A549 (cell line): Measurements from ENCODE around the gene CLCN3. TPM values are rescaled to one million over a fixed set of nuclear protein-coding genes. Genes with fewer than 3 reads are reported as not detected.

Source experiments
- ATOH8 ChIP-seq: fragments of 250-450 bp; sonication (Bioruptor Pico); IDR thresholded peaks from 2 replicates; pipeline ENCODE4 v1.5.0; 2020; ENCODE audit warnings: low read depth, mild to moderate bottlenecking, moderate library complexity
- CBX2 ChIP-seq: fragments of 200-600 bp; sonication (generic); IDR thresholded peaks from 2 replicates; pipeline ENCODE4 v1.6.1; 2016; ENCODE audit warnings: low read depth, mild to moderate bottlenecking, borderline replicate concordance
- E2F6 ChIP-seq: IDR thresholded peaks from 2 replicates; pipeline ENCODE4 v1.6.1; 2012; ENCODE audit warnings: low read depth, borderline replicate concordance
- EP300 ChIP-seq, 2 experiments: fragments of >200 bp; sonication (Bioruptor Twin); formaldehyde crosslinking; IDR thresholded peaks; 2 replicates in 1 of 2; 3 replicates in 1 of 2; pipeline ENCODE4 v1.6.1; 2016 to 2017
- FOXS1 ChIP-seq: fragments of 250-450 bp; sonication (Bioruptor Pico); IDR thresholded peaks from 2 replicates; pipeline ENCODE4 v1.5.0; 2020; ENCODE audit warnings: mild to moderate bottlenecking, moderate library complexity
- HDAC2 ChIP-seq: fragments of 200-600 bp; sonication (generic); IDR thresholded peaks from 2 replicates; pipeline ENCODE4 v1.6.1; 2016
- HES2 ChIP-seq: fragments of >200 bp; sonication (Bioruptor Twin); formaldehyde crosslinking; IDR thresholded peaks from 2 replicates; pipeline ENCODE4 v1.6.1; 2016
- HOXA7 ChIP-seq: fragments of 250-450 bp; sonication (Bioruptor Pico); IDR thresholded peaks from 2 replicates; pipeline ENCODE4 v1.5.0; 2020; ENCODE audit warnings: mild to moderate bottlenecking, moderate library complexity
- HOXB13 ChIP-seq: fragments of 250-450 bp; sonication (Bioruptor Pico); IDR thresholded peaks from 2 replicates; pipeline ENCODE4 v1.5.0; 2020; ENCODE audit warnings: low read depth, mild to moderate bottlenecking, moderate library complexity
- HOXB5 ChIP-seq: fragments of 250-450 bp; sonication (Bioruptor Pico); IDR thresholded peaks from 2 replicates; pipeline ENCODE4 v1.5.0; 2020; ENCODE audit warnings: mild to moderate bottlenecking, moderate library complexity
- JUNB ChIP-seq: fragments of >200 bp; sonication (Bioruptor Twin); formaldehyde crosslinking; IDR thresholded peaks from 2 replicates; pipeline ENCODE4 v1.6.1; 2016
- KDM1A ChIP-seq: fragments of 200-600 bp; sonication (generic); IDR thresholded peaks from 2 replicates; pipeline ENCODE4 v1.6.1; 2016; ENCODE audit warnings: low read depth, mild to moderate bottlenecking
- MAZ ChIP-seq: fragments of 150-350 bp; IDR thresholded peaks from 2 replicates; pipeline ENCODE4 v1.6.1; 2014; ENCODE audit warnings: antibody characterized with exemption, low read depth, low read length, borderline replicate concordance
- MYC ChIP-seq: IDR thresholded peaks from 2 replicates; pipeline ENCODE4 v1.6.1; 2012; ENCODE audit warnings: mild to moderate bottlenecking, inconsistent platforms, low read length, improper control_type of control experiment, borderline replicate concordance
- NFE2L2 ChIP-seq: fragments of 150-350 bp; conservative IDR thresholded peaks from 2 replicates; pipeline ENCODE4 v1.6.1; 2014; ENCODE audit warnings: low read length
- PBX3 ChIP-seq: IDR thresholded peaks from 2 replicates; pipeline ENCODE4 v1.6.1; 2012
- PHF8 ChIP-seq: fragments of 200-600 bp; sonication (generic); IDR thresholded peaks from 2 replicates; pipeline ENCODE4 v1.6.1; 2016; ENCODE audit warnings: low read depth, mild to moderate bottlenecking, antibody characterized with exemption, moderate library complexity, borderline replicate concordance
- POLR2A ChIP-seq: IDR thresholded peaks from 2 replicates; pipeline ENCODE4 v1.6.1; 2012; ENCODE audit warnings: mild to moderate bottlenecking, low read length
- POLR2AphosphoS2 ChIP-seq: conservative IDR thresholded peaks from 2 replicates; pipeline ENCODE4 v1.6.1; 2012; ENCODE audit warnings: low read length, improper control_type of control experiment, inconsistent platforms
- RAD21 ChIP-seq, 2 experiments: fragments of >200 bp in 1 of 2; sonication (Bioruptor Twin) in 1 of 2; formaldehyde crosslinking in 1 of 2; IDR thresholded peaks in 1 of 2; conservative IDR thresholded peaks in 1 of 2; 2 replicates in 1 of 2; 3 replicates in 1 of 2; pipeline ENCODE4 v1.6.1; 2012 to 2018; ENCODE audit warnings: inconsistent platforms in 1 of 2
- RARB ChIP-seq: fragments of 250-450 bp; sonication (Bioruptor Pico); IDR thresholded peaks from 2 replicates; pipeline ENCODE4 v1.8.0; 2021; ENCODE audit warnings: mild to moderate bottlenecking, moderate library complexity
- RCOR1 ChIP-seq: fragments of 150-350 bp; IDR thresholded peaks from 2 replicates; pipeline ENCODE4 v1.6.1; 2014; ENCODE audit warnings: antibody characterized with exemption, low read length, low read depth
- REST ChIP-seq: fragments of 200-600 bp; sonication (generic); IDR thresholded peaks from 2 replicates; pipeline ENCODE4 v1.6.1; 2016; ENCODE audit warnings: antibody characterized with exemption, mild to moderate bottlenecking, moderate library complexity
- RFX5 ChIP-seq: fragments of 450-650 bp; IDR thresholded peaks from 2 replicates; pipeline ENCODE4 v1.7.1; 2014; ENCODE audit warnings: antibody characterized with exemption, mild to moderate bottlenecking, moderate library complexity
- SMC3 ChIP-seq: fragments of >200 bp; sonication (Bioruptor Twin); formaldehyde crosslinking; IDR thresholded peaks from 3 replicates; pipeline ENCODE4 v1.6.1; 2018; ENCODE audit warnings: inconsistent platforms
- SREBF2 ChIP-seq: fragments of 450-650 bp; IDR thresholded peaks from 2 replicates; pipeline ENCODE4 v1.6.1; 2014; ENCODE audit warnings: mild to moderate bottlenecking, moderate library complexity
- TFCP2L1 ChIP-seq: fragments of 250-450 bp; sonication (Bioruptor Pico); IDR thresholded peaks from 2 replicates; pipeline ENCODE4 v1.5.0; 2021; ENCODE audit warnings: mild to moderate bottlenecking
- TP53 ChIP-seq: fragments of 250-450 bp; sonication (Bioruptor Pico); IDR thresholded peaks from 2 replicates; pipeline ENCODE4 v1.5.0; 2021; ENCODE audit warnings: mild to moderate bottlenecking, moderate library complexity
- ZC3H11A ChIP-seq: fragments of 450-650 bp; IDR thresholded peaks from 2 replicates; pipeline ENCODE4 v1.6.1; 2014; ENCODE audit warnings: antibody characterized with exemption, mild to moderate bottlenecking
- ZSCAN20 ChIP-seq: fragments of 250-450 bp; sonication (Bioruptor Pico); IDR thresholded peaks from 2 replicates; pipeline ENCODE4 v1.8.0; 2022; ENCODE audit warnings: mild to moderate bottlenecking, moderate library complexity
- polyA plus RNA-seq, 4 experiments: library from polyadenylated mRNA; depleted of rRNA in 3 of 4; stranded (reverse); fragments of >200 nt; fragmentation: RNase III in 1 of 4; extraction: RNeasy Plus Mini Kit Qiagen cat#74134 plus additional on column Dnase treatment in 1 of 4; gene quantifications; 2 replicates in 3 of 4; 3 replicates in 1 of 4; pipeline ENCODE4 v1.2.3, GENCODE V29; 2011 to 2017
- TF ChIP-seq, protein P1 (sequence below): fragments of >200 bp; sonication (Bioruptor Twin); formaldehyde crosslinking; IDR thresholded peaks from 3 replicates; pipeline ENCODE4 v1.6.1; 2016

The CLCN3 gene
- polyA plus RNA-seq, 2 of the 4 experiments (the other 2 are of a cell fraction): 18.8 to 53.6 TPM

DNA sequence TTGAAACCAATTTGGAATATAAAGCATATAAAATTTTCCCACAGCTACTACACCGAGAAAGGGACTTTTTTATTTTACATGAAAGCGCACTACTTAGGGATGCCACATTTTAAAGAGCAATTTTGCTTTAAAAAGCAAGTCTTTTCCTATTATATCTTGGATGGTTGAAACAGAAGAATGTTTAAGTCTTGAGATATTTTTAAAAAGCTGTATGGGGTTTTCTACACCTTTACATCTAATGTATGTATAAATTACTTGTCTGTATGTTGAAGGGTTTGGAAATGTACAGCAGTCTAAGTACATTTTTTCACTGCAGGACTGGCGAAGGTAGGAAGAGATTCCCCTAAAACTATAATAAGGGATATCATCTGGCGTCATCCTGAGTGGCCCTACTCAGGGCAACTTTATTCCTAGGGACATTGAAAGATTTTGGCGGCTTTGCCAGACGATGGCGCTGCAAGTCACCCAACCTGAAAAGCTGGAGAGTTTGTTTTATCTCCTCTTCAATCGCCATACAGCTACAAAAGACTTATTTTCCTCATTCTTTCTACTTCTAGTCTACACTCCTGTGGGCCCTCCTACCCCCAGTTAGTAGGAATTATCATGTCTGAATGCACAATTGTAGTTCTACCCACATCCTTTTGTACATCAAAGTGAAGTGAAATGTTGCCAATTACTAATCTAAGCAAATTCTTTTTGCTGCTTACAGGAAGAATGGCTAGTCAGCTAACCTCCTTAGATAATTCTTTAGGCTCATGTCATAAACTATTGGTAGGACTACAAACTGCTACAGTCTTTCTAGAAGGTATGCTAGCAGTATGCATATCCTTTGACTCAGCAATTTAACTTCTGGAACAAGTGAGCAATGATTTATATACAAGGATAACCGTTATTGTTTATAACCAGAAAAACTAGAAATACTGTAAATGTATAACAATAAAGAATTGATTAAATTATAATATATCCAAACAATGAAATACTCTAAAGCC, 7.2 kb upstream of the CLCN3 start (continued):
- no peak for TF ChIP-seq E2F6
- no peak for TF ChIP-seq ZSCAN20 (CRISPR knock-in tag)
- TF ChIP-seq HES2: no peak
- no peak for TF ChIP-seq TP53 (CRISPR knock-in tag)
- no peak for TF ChIP-seq HDAC2
- no peak for TF ChIP-seq EP300 (IDR thresholded peaks at IDR 0.05)
- no peak for TF ChIP-seq RFX5
- TF ChIP-seq FOXS1: no peak
- peak; percentile 64 to 73 for TF ChIP-seq RAD21 (conservative IDR thresholded peaks at IDR 0.05 in 1 of 2, IDR thresholded peaks at IDR 0.05 in 1 of 2)
- TF ChIP-seq KDM1A: no peak
- no peak for TF ChIP-seq TFCP2L1 (CRISPR knock-in tag)
- TF ChIP-seq POLR2AphosphoS2: no peak
- no peak for TF ChIP-seq SREBF2
- no peak for TF ChIP-seq NFE2L2
- TF ChIP-seq, protein P1, sequence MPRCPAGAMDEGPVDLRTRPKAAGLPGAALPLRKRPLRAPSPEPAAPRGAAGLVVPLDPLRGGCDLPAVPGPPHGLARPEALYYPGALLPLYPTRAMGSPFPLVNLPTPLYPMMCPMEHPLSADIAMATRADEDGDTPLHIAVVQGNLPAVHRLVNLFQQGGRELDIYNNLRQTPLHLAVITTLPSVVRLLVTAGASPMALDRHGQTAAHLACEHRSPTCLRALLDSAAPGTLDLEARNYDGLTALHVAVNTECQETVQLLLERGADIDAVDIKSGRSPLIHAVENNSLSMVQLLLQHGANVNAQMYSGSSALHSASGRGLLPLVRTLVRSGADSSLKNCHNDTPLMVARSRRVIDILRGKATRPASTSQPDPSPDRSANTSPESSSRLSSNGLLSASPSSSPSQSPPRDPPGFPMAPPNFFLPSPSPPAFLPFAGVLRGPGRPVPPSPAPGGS: no peak
- no peak for TF ChIP-seq ATOH8 (CRISPR knock-in tag)
- TF ChIP-seq MYC: no peak
- no peak for TF ChIP-seq POLR2A
- no peak for TF ChIP-seq RCOR1
- no peak for TF ChIP-seq MAZ
- TF ChIP-seq HOXA7 (CRISPR knock-in tag): no peak
- peak; percentile 58 for TF ChIP-seq SMC3
- TF ChIP-seq CBX2: no peak
- no peak for TF ChIP-seq REST
- TF ChIP-seq PBX3: no peak
- no peak for TF ChIP-seq JUNB
- TF ChIP-seq ZC3H11A: no peak
- no peak for TF ChIP-seq PHF8
- TF ChIP-seq HOXB5 (CRISPR knock-in tag): no peak
- no peak for TF ChIP-seq RARB (CRISPR knock-in tag)
- TF ChIP-seq HOXB13 (CRISPR knock-in tag): no peak
- TF ChIP-seq, all 56 proteins: peak for 6
